PC-9 (cell line): ENCODE data around the gene COLEC11. TPM values are rescaled to one million over a fixed set of nuclear protein-coding genes. Genes with fewer than 3 reads are reported as not detected.
A peak's percentile ranks its signal among the peaks of the same experiment; 100 is the strongest.

Experiments used
- BruUV-seq: library from RNA; stranded (reverse); fragments of 400-500 nt; replicated peaks from 2 replicates; lab custom pipeline; 2021; lab: Mats Ljungman, UMichigan
- CTCF ChIA-PET: fragments of 300-600 bp; sonication (Branson Sonifier 250); formaldehyde crosslinking; loops from one replicate; lab custom pipeline; 2022; ENCODE audit warnings: antibody characterized with exemption; lab: Charles Lee
- POLR2A ChIA-PET: fragments of 300-600 bp; sonication (Branson Sonifier 250); formaldehyde crosslinking; loops from one replicate; lab custom pipeline; 2022; ENCODE audit warnings: antibody characterized with exemption; ENCODE audit not compliant: unreplicated experiment; lab: Charles Lee
- DNase-seq, 2 experiments: peaks; one replicate each; pipeline versions ENCODE4 v3.0.0 to v3.0.0-alpha.2; 2015 to 2022; ENCODE audit warnings: mixed read lengths in 1 of 2
- H2AFZ ChIP-seq: fragments of 200-600 bp; sonication (generic); 2 replicates; pipeline ENCODE4 v1.8.1; 2017; ENCODE audit warnings: antibody characterized with exemption
- H3F3A ChIP-seq: fragments of 200-600 bp; sonication (generic); 2 replicates; pipeline ENCODE4 v1.8.1; 2017; ENCODE audit warnings: antibody characterized with exemption, mild to moderate bottlenecking, low read depth; ENCODE audit not compliant: insufficient read depth
- H3K27ac ChIP-seq: fragments of 200-600 bp; sonication (generic); 2 replicates; pipeline ENCODE4 v1.6.1; 2016; ENCODE audit warnings: mixed run types
- H3K27me3 ChIP-seq: fragments of 200-600 bp; sonication (generic); 2 replicates; pipeline ENCODE4 v1.6.1; 2016; ENCODE audit warnings: low read depth, mixed run types; ENCODE audit not compliant: insufficient read depth
- H3K36me3 ChIP-seq: fragments of 200-600 bp; sonication (generic); 2 replicates; pipeline ENCODE4 v1.6.1; 2016; ENCODE audit warnings: low read depth, mixed run types
- H3K4me1 ChIP-seq: fragments of 200-600 bp; sonication (generic); replicated peaks from 2 replicates; pipeline ENCODE4 v1.6.1; 2016; ENCODE audit warnings: mixed run types; ENCODE audit not compliant: insufficient read depth
- H3K4me2 ChIP-seq: fragments of 200-600 bp; sonication (generic); 2 replicates; pipeline ENCODE4 v1.6.1; 2017; ENCODE audit warnings: mixed run types
- H3K4me3 ChIP-seq: fragments of 200-600 bp; sonication (generic); 2 replicates; pipeline ENCODE4 v1.6.1; 2016; ENCODE audit warnings: mixed run types
- H3K79me2 ChIP-seq: fragments of 200-600 bp; sonication (generic); 2 replicates; pipeline ENCODE4 v1.6.1; 2017; ENCODE audit warnings: low read depth, mixed run types
- H3K9me2 ChIP-seq: fragments of 200-600 bp; sonication (generic); 2 replicates; pipeline ENCODE4 v1.8.1; 2017; ENCODE audit warnings: mild to moderate bottlenecking; ENCODE audit not compliant: insufficient read depth
- H3K9me3 ChIP-seq: fragments of 200-600 bp; sonication (generic); 2 replicates; pipeline ENCODE4 v1.8.1; 2016; ENCODE audit warnings: low read depth; ENCODE audit not compliant: insufficient read depth
- H4K20me1 ChIP-seq: fragments of 200-600 bp; sonication (generic); 2 replicates; pipeline ENCODE4 v1.8.1; 2017; ENCODE audit not compliant: insufficient read depth
- EZH2 ChIP-seq: fragments of 200-600 bp; sonication (generic); IDR thresholded peaks from 2 replicates; pipeline ENCODE4 v1.8.0; 2017; ENCODE audit warnings: antibody characterized with exemption, low read depth
- intact Hi-C: fragments of 100-400 bp; cut with micrococcal nuclease; formaldehyde crosslinking; loops from one replicate; pipeline ENCODE4 v1.10.0; 2022; ENCODE audit not compliant: unreplicated experiment
- total RNA-seq: library from RNA; stranded (reverse); gene quantifications from 2 replicates; pipeline ENCODE4 v1.2.3, GENCODE V29; 2021
- TF ChIP-seq, protein P1 (sequence below): fragments of 200-600 bp; sonication (generic); conservative IDR thresholded peaks from 2 replicates; pipeline ENCODE4 v1.6.1; 2017; ENCODE audit warnings: mixed run types, antibody characterized with exemption, mild to moderate bottlenecking, moderate library complexity

The COLEC11 gene
- total RNA-seq, 1 experiment from 2014 or later = 2.4 TPM

DNA sequence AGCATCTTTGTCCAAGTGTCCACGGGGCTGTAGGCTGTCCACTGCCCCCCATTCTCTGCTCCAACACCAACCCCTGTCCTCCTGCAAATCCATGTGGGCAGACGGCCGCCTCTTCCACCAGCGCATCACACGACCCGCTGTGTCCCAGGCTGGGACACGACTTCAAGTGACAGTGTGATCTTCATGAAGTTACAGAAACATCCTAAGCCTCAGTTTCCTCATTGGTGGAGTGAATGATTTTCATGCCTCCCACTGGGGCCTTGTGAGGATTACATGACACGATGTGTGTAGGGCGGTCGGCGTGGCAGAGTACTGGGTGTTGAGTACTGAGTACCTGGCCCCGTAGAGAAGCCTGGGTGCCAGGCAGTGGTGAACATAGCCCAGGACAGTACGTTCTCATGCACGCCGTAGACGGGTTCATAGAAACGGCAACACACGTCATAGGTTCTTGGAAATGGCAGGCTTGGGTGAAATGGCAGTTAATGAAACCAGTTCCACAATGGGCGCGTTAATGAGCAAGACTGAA, 53.8 kb downstream of the COLEC11 start:
- no peaks in the 10 kb centered on the region for H3F3A ChIP-seq
- no peak overlapping the region for H2AFZ ChIP-seq
- H3K9me2 ChIP-seq = no peaks in the 10 kb centered on the region
- H3K4me3 ChIP-seq = no peak overlapping the region
- TF ChIP-seq EZH2 = no peak
- TF ChIP-seq, protein P1, sequence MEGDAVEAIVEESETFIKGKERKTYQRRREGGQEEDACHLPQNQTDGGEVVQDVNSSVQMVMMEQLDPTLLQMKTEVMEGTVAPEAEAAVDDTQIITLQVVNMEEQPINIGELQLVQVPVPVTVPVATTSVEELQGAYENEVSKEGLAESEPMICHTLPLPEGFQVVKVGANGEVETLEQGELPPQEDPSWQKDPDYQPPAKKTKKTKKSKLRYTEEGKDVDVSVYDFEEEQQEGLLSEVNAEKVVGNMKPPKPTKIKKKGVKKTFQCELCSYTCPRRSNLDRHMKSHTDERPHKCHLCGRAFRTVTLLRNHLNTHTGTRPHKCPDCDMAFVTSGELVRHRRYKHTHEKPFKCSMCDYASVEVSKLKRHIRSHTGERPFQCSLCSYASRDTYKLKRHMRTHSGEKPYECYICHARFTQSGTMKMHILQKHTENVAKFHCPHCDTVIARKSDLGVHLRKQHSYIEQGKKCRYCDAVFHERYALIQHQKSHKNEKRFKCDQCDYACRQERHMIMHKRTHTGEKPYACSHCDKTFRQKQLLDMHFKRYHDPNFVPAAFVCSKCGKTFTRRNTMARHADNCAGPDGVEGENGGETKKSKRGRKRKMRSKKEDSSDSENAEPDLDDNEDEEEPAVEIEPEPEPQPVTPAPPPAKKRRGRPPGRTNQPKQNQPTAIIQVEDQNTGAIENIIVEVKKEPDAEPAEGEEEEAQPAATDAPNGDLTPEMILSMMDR = no peak
- ChIA-PET CTCF (no interaction called here), POLR2A (no interaction called here)
- H3K36me3 ChIP-seq = no peaks in the 10 kb centered on the region
- H3K27me3 ChIP-seq = peaks cover 21% of the 10 kb centered on the region
- intact Hi-C loops = no loop called here
- no peaks in the 10 kb centered on the region for H3K4me1 ChIP-seq
- no TSS peak for BruUV-seq
- H3K79me2 ChIP-seq = no peaks in the 10 kb centered on the region
- no peaks in the 10 kb centered on the region; the same call in 1 of the 2 replicates for H4K20me1 ChIP-seq
- H3K9me3 ChIP-seq = no peaks in the 10 kb centered on the region
- no peak overlapping the region for H3K27ac ChIP-seq
- no peak for DNase-seq
- no peak overlapping the region for H3K4me2 ChIP-seq

DNA sequence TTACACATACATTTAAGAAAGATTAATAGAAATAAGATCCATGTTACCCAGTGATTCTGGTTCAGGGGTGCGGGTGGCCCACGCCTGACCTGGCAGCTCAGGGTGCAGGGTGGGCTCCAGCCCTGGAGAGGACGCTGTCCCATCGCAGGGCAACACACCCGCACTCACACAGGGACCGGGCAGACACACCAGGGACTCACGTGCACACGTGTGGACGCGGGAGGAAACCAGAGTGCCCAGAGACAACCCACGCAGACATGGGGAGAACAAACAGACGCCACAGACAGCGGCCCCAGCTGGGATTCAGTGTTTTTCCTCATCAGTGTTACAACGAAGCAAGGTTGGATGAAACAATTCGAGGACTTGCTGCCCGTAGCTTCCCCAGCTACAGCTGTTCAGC, 54.7 kb downstream of the COLEC11 start:
- no peak overlapping the region for H3K4me3 ChIP-seq
- H4K20me1 ChIP-seq = no peaks in the 10 kb centered on the region; the same call in 1 of the 2 replicates
- no peak overlapping the region for H3K27ac ChIP-seq
- no peak overlapping the region for H2AFZ ChIP-seq
- BruUV-seq = no TSS peak
- no peaks in the 10 kb centered on the region for H3F3A ChIP-seq
- H3K9me3 ChIP-seq = no peaks in the 10 kb centered on the region
- H3K27me3 ChIP-seq = peaks cover 30% of the 10 kb centered on the region
- no peaks in the 10 kb centered on the region for H3K79me2 ChIP-seq
- ChIA-PET CTCF (no interaction called here), POLR2A (no interaction called here)
- H3K4me1 ChIP-seq = no peaks in the 10 kb centered on the region
- H3K9me2 ChIP-seq = no peaks in the 10 kb centered on the region
- TF ChIP-seq, protein P1 = no peak
- TF ChIP-seq EZH2 = no peak
- intact Hi-C loops = no loop called here
- no peak overlapping the region for H3K4me2 ChIP-seq
- DNase-seq = no peak
- H3K36me3 ChIP-seq = no peaks in the 10 kb centered on the region

DNA sequence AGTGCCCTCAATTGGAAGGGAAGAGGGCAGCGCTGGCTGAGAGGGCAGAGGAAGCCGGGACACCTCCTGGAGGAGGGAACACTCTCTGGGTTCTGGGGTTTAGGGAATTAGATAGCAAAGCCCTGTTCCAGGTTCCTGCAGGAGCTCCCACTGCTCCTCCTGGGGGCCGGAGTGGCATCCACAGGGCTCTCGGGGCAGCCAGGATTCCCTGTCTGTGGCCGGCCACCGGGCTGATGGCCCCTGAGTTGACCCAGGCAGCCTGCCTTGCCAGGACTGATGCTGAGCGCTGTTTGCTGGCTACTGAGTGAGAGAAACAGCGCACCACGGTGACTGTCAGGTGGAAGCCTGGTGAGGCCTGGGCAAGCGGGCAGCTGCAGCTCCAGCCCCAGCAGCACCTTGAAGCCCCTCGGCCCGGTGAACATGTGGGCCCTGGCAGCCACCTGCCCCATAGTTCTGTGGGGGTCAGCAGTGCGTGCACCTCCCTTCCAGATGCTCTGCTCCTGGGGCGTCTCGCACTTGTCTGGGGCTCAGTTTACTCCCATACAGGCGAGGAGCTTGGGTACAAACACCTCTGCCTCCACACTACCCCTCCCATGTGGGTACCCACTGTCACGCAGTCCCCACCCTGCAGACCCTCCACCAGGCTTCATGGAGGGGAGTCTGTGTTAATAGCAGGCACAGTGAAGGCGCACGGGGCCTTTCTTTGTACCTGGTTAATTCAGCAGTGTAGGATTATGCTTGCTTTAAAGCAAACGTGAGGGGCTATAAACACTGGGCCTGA, 55.4 kb downstream of the COLEC11 start:
- Histone ChIP-seq H3K4me3 (no peak overlapping the region), H2AFZ (no peak overlapping the region), H3K27me3 (peaks cover 36% of the 10 kb centered on the region), H3K36me3 (no peaks in the 10 kb centered on the region), H3K27ac (no peak overlapping the region), H3K79me2 (no peaks in the 10 kb centered on the region), H3K9me2 (no peaks in the 10 kb centered on the region), H4K20me1 (no peaks in the 10 kb centered on the region; the same call in 1 of the 2 replicates), H3K4me2 (peak overlapping the region; percentile 55), H3K4me1 (no peaks in the 10 kb centered on the region), H3F3A (no peaks in the 10 kb centered on the region), H3K9me3 (no peaks in the 10 kb centered on the region)
- ChIA-PET POLR2A (no interaction called here), CTCF (no interaction called here)
- intact Hi-C loops = loop anchor here (2.0 kb wide), 1 partner anchor 420 kb away; no protein-coding TSS in a partner anchor
- DNase-seq = no peak
- BruUV-seq = no TSS peak
- TF ChIP-seq, protein P1 = no peak
- no peak for TF ChIP-seq EZH2
